ENCODE data around the gene TMOD2. TPM values are rescaled to one million over a fixed set of nuclear protein-coding genes. Genes with fewer than 3 reads are reported as not detected.

TMOD2 gene
- total RNA-seq, 1 experiment from 2014 or later, result 3.6 TPM

DNA sequence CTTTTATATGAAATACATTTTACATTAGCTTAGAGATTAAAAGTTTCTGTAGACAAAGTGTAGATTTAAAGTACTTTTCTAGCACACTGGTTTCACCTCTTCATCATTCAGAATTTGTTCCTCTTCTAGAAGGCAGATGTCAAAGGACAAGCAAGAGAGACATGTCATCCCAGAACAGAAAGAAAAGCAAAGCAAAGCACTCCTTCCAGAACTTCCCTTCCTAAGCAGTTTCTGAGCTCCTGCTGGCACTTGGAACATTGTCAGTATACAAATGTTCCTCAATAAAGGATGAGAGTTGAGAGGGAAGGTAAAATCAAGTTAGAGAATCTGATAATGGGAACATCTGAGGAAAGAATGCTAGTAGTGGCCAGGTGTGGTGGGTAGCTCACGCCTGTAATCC lies 104.2 kb downstream of the TMOD2 start (continued):
- TF ChIP-seq, protein P1, sequence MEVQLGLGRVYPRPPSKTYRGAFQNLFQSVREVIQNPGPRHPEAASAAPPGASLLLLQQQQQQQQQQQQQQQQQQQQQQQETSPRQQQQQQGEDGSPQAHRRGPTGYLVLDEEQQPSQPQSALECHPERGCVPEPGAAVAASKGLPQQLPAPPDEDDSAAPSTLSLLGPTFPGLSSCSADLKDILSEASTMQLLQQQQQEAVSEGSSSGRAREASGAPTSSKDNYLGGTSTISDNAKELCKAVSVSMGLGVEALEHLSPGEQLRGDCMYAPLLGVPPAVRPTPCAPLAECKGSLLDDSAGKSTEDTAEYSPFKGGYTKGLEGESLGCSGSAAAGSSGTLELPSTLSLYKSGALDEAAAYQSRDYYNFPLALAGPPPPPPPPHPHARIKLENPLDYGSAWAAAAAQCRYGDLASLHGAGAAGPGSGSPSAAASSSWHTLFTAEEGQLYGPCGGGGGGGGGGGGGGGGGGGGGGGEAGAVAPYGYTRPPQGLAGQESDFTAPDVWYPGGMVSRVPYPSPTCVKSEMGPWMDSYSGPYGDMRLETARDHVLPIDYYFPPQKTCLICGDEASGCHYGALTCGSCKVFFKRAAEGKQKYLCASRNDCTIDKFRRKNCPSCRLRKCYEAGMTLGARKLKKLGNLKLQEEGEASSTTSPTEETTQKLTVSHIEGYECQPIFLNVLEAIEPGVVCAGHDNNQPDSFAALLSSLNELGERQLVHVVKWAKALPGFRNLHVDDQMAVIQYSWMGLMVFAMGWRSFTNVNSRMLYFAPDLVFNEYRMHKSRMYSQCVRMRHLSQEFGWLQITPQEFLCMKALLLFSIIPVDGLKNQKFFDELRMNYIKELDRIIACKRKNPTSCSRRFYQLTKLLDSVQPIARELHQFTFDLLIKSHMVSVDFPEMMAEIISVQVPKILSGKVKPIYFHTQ (CRISPR knock-in tag; IDR thresholded peaks at IDR 0.05), result no peak
- TF ChIP-seq ESRRA (CRISPR knock-in tag; IDR thresholded peaks at IDR 0.05; ENCODE audit: borderline replicate concordance) (no peak), ZNF671 (CRISPR knock-in tag; IDR thresholded peaks at IDR 0.05) (no peak), PRRX2 (CRISPR knock-in tag; IDR thresholded peaks at IDR 0.05) (no peak), ZNF121 (CRISPR knock-in tag; IDR thresholded peaks at IDR 0.05) (no peak), CBFB (CRISPR knock-in tag; IDR thresholded peaks at IDR 0.05; ENCODE audit: low read depth) (no peak), ZNF396 (CRISPR knock-in tag; IDR thresholded peaks at IDR 0.05; ENCODE audit: borderline replicate concordance) (no peak), TEAD1 (CRISPR knock-in tag; IDR thresholded peaks at IDR 0.05) (no peak)
- TF ChIP-seq, protein P2, sequence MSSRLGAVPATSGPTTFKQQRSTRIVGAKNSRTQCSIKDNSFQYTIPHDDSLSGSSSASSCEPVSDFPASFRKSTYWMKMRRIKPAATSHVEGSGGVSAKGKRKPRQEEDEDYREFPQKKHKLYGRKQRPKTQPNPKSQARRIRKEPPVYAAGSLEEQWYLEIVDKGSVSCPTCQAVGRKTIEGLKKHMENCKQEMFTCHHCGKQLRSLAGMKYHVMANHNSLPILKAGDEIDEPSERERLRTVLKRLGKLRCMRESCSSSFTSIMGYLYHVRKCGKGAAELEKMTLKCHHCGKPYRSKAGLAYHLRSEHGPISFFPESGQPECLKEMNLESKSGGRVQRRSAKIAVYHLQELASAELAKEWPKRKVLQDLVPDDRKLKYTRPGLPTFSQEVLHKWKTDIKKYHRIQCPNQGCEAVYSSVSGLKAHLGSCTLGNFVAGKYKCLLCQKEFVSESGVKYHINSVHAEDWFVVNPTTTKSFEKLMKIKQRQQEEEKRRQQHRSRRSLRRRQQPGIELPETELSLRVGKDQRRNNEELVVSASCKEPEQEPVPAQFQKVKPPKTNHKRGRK (CRISPR knock-in tag; IDR thresholded peaks at IDR 0.05; ENCODE audit: borderline replicate concordance), result no peak
- TF ChIP-seq, protein P3, sequence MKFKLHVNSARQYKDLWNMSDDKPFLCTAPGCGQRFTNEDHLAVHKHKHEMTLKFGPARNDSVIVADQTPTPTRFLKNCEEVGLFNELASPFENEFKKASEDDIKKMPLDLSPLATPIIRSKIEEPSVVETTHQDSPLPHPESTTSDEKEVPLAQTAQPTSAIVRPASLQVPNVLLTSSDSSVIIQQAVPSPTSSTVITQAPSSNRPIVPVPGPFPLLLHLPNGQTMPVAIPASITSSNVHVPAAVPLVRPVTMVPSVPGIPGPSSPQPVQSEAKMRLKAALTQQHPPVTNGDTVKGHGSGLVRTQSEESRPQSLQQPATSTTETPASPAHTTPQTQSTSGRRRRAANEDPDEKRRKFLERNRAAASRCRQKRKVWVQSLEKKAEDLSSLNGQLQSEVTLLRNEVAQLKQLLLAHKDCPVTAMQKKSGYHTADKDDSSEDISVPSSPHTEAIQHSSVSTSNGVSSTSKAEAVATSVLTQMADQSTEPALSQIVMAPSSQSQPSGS (CRISPR knock-in tag; IDR thresholded peaks at IDR 0.05; ENCODE audit: borderline replicate concordance, low read depth), result no peak
- TF ChIP-seq, protein P4, sequence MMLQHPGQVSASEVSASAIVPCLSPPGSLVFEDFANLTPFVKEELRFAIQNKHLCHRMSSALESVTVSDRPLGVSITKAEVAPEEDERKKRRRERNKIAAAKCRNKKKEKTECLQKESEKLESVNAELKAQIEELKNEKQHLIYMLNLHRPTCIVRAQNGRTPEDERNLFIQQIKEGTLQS (CRISPR knock-in tag; conservative IDR thresholded peaks at IDR 0.05), result no peak

DNA sequence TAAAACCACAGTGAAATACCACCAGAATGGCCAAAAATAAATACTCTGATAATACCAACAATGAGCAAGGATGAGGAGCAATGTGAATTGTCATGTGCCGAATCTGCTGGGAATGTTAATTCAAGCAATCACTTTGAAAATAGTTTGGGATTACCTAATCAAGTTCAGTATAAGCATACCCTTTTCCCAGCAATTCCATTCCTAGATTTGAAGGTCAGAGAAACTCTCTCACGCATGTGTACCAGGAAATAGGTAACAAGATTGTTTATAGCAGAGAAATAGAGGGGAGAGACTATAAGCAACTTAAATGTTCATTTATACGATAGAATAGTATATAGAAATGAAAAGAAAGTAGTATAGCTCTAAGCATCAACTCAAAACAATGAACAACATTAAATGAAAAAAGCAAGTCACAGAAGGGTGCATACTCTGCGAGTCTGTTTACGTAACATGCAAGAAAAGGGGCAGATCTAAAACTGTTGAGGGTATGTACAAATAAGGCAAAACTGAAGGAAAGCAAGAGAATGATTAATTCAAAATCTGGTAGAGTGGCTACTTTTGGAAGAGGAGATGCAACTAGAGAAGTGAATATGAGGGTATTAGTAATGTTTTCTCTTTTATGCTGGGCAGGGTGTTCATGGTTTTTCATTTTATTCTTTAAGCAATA lies 105.5 kb downstream of the TMOD2 start:
- no peaks in the 10 kb centered on the region for H3K9me3 Mint-ChIP-seq
- peaks cover 38% of the 10 kb centered on the region for H3K4me1 Mint-ChIP-seq
- no peak for DNase-seq (ENCODE audit: low spot score)
- H3K36me3 Mint-ChIP-seq, result no peaks in the 10 kb centered on the region
- no peak overlapping the region for H3K4me3 Mint-ChIP-seq
- no peak overlapping the region for H3K27ac Mint-ChIP-seq
- ChIA-PET POLR2A (no interaction called here), CTCF (no interaction called here)
- no peak for ATAC-seq
- no peaks in the 10 kb centered on the region for H3K27me3 Mint-ChIP-seq (ENCODE audit: low read depth)
- TF ChIP-seq ZNF138 (CRISPR knock-in tag; conservative IDR thresholded peaks at IDR 0.05) (no peak), GTF2I (CRISPR knock-in tag; conservative IDR thresholded peaks at IDR 0.05) (no peak), RELA (CRISPR knock-in tag; IDR thresholded peaks at IDR 0.05; ENCODE audit: borderline replicate concordance) (no peak), FOXP1 (CRISPR knock-in tag; IDR thresholded peaks at IDR 0.05; ENCODE audit: borderline replicate concordance) (no peak), MYBL2 (CRISPR knock-in tag; IDR thresholded peaks at IDR 0.05) (no peak), ZNF416 (CRISPR knock-in tag; IDR thresholded peaks at IDR 0.05) (no peak), SMAD4 (CRISPR knock-in tag; IDR thresholded peaks at IDR 0.05) (no peak), MXD4 (CRISPR knock-in tag; IDR thresholded peaks at IDR 0.05; ENCODE audit: borderline replicate concordance) (no peak), ELF4 (CRISPR knock-in tag; IDR thresholded peaks at IDR 0.05; ENCODE audit: low read depth) (no peak), GABPB1 (CRISPR knock-in tag; IDR thresholded peaks at IDR 0.05) (no peak), HMGA2 (CRISPR knock-in tag; IDR thresholded peaks at IDR 0.05) (no peak), PRRX2 (CRISPR knock-in tag; IDR thresholded peaks at IDR 0.05) (no peak)
- TF ChIP-seq, protein P5, sequence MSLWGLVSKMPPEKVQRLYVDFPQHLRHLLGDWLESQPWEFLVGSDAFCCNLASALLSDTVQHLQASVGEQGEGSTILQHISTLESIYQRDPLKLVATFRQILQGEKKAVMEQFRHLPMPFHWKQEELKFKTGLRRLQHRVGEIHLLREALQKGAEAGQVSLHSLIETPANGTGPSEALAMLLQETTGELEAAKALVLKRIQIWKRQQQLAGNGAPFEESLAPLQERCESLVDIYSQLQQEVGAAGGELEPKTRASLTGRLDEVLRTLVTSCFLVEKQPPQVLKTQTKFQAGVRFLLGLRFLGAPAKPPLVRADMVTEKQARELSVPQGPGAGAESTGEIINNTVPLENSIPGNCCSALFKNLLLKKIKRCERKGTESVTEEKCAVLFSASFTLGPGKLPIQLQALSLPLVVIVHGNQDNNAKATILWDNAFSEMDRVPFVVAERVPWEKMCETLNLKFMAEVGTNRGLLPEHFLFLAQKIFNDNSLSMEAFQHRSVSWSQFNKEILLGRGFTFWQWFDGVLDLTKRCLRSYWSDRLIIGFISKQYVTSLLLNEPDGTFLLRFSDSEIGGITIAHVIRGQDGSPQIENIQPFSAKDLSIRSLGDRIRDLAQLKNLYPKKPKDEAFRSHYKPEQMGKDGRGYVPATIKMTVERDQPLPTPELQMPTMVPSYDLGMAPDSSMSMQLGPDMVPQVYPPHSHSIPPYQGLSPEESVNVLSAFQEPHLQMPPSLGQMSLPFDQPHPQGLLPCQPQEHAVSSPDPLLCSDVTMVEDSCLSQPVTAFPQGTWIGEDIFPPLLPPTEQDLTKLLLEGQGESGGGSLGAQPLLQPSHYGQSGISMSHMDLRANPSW (CRISPR knock-in tag; conservative IDR thresholded peaks at IDR 0.05; ENCODE audit: low read depth), result no peak
- TF ChIP-seq, protein P6, sequence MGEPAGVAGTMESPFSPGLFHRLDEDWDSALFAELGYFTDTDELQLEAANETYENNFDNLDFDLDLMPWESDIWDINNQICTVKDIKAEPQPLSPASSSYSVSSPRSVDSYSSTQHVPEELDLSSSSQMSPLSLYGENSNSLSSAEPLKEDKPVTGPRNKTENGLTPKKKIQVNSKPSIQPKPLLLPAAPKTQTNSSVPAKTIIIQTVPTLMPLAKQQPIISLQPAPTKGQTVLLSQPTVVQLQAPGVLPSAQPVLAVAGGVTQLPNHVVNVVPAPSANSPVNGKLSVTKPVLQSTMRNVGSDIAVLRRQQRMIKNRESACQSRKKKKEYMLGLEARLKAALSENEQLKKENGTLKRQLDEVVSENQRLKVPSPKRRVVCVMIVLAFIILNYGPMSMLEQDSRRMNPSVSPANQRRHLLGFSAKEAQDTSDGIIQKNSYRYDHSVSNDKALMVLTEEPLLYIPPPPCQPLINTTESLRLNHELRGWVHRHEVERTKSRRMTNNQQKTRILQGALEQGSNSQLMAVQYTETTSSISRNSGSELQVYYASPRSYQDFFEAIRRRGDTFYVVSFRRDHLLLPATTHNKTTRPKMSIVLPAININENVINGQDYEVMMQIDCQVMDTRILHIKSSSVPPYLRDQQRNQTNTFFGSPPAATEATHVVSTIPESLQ (CRISPR knock-in tag; IDR thresholded peaks at IDR 0.05), result no peak
- TF ChIP-seq, protein P7, sequence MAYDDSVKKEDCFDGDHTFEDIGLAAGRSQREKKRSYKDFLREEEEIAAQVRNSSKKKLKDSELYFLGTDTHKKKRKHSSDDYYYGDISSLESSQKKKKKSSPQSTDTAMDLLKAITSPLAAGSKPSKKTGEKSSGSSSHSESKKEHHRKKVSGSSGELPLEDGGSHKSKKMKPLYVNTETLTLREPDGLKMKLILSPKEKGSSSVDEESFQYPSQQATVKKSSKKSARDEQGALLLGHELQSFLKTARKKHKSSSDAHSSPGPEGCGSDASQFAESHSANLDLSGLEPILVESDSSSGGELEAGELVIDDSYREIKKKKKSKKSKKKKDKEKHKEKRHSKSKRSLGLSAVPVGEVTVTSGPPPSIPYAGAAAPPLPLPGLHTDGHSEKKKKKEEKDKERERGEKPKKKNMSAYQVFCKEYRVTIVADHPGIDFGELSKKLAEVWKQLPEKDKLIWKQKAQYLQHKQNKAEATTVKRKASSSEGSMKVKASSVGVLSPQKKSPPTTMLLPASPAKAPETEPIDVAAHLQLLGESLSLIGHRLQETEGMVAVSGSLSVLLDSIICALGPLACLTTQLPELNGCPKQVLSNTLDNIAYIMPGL (CRISPR knock-in tag; IDR thresholded peaks at IDR 0.05), result no peak
